Measurements from ENCODE around the gene HPX.

The HPX gene

DNA sequence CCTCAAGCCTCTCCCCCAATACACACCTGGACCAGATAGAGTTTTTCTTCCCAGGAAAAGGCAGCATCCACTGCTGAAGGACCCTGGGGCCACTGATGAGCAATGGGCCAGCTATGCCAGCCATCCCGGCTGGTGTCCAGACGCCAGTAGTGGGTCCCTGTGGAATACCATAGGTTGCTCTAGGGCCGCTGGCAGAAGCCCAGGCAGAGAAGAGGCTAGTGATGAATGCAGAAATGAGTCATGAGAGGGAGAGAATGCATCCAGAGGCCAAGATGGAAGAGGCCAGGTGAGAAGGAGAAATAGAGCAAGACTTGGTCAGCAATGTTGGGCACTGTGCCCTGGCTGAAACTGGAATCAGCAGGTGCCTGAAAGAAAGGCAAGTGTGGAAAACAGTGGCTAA, 8.9 kb downstream of the HPX start:
- TF ChIP-seq, protein P1, sequence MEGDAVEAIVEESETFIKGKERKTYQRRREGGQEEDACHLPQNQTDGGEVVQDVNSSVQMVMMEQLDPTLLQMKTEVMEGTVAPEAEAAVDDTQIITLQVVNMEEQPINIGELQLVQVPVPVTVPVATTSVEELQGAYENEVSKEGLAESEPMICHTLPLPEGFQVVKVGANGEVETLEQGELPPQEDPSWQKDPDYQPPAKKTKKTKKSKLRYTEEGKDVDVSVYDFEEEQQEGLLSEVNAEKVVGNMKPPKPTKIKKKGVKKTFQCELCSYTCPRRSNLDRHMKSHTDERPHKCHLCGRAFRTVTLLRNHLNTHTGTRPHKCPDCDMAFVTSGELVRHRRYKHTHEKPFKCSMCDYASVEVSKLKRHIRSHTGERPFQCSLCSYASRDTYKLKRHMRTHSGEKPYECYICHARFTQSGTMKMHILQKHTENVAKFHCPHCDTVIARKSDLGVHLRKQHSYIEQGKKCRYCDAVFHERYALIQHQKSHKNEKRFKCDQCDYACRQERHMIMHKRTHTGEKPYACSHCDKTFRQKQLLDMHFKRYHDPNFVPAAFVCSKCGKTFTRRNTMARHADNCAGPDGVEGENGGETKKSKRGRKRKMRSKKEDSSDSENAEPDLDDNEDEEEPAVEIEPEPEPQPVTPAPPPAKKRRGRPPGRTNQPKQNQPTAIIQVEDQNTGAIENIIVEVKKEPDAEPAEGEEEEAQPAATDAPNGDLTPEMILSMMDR (IDR thresholded peaks at IDR 0.05) = no peak
- TF ChIP-seq ZFX (IDR thresholded peaks at IDR 0.05; ENCODE audit: borderline replicate concordance) = no peak
- H3K27ac ChIP-seq = no peak overlapping the region

DNA sequence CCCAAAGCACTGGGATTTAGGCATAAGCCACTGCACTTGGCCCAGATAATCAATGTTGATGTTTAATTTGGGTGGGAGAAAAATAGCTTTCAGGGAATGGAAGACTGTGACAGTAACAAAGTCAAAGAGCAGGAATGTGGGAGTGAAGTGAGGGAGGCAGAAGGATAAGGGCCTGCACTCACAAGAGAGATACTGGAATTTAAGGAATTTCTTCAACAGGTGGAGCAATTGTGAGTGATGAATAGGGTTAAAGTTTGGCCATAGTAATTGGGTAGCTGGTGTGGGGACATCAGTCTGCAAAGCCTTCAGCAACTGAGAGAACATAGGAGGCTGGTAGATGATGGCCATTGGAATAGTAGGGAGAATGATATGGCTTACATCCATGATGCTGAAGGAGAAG, 13.3 kb downstream of the HPX start:
- TF ChIP-seq ZFX (IDR thresholded peaks at IDR 0.05; ENCODE audit: borderline replicate concordance) = no peak
- TF ChIP-seq, protein P1 (IDR thresholded peaks at IDR 0.05) = no peak
- no peak overlapping the region for H3K27ac ChIP-seq

DNA sequence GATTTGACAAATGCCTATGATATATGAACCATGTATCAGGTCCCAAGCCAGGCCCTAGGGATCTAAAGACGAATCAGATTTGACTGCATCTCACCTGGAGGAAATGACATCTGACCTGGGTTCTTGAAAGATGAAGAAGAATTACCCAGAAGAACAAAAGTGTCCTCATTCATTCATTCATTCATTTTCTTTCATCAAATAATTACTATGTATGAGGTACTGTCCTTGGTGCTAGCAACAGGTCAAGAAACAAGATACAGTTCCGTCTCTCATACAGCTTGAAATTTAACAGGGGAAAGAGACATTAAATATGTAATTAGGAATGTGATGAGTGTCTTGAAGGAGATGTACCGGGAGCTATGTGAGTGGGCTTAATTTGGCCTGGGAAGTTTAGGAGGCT, 20.1 kb downstream of the HPX start:
- no peak for TF ChIP-seq ZFX (IDR thresholded peaks at IDR 0.05; ENCODE audit: borderline replicate concordance)
- TF ChIP-seq, protein P1 (IDR thresholded peaks at IDR 0.05) = no peak
- H3K27ac ChIP-seq = no peak overlapping the region

DNA sequence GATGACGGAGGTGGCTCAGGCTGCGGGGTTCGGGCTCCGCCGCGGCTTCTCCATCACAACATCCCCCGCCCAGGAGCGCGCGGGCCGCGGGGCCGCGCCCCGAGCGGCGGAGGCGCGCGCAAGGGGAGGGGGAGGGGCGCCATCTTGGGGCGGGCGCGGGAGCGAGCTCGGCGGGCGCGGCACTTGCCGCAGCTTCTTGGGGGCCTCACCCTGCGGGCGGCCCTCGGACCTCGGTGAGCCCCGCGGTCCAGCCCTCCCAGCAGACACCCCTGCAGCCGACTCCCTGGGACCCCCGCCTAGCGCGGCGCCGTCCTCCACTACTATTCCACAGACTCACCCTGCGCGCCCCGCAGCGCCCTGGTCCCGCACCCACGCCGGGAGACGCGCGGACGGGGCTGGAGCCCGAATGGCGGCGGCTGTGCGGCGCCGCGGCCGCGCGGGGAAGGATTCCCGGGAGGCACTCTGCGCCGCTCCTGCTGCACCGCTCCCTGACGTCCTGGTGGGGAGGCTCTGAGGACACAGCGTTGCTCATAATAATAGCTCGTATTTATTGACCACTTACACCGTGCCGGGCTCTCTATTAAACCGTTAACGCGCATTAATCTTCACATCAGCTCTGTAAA, 21.7 kb downstream of the HPX start, which contains the start of gene APBB1:
APBB1 (minus strand) TSS at position 86 of the 623 bp plus-strand sequence. CDS start 7,747 bp downstream, outside the sequence.
- peak within 1 kb of the TSS; percentile 48 for H3K27ac ChIP-seq
- TF ChIP-seq ZFX (IDR thresholded peaks at IDR 0.05; ENCODE audit: borderline replicate concordance) = no peak
- TF ChIP-seq, protein P1 (IDR thresholded peaks at IDR 0.05) = peak; percentile 24

DNA sequence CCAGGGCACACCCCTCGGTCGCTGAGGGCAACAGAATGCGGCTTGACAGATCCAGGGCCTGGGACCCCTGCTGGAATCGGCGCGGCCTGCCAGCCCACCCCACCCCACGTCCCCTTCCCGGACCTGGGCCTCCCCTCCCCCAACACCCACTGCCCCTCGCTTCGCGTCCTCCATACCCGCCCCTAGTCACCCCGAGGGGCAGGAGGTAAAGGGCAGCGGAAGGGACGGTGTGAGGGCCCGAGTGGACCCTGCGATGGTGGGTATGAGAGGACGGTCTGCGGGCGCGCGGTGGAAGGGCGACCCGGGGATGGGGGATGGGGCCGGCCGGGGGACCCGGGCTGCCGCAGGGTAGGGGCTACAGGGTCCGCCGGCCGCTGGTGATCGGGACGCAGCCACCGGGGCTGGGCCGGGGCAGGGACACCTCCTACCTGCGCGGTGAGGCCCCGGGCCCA, 22.2 kb downstream of the HPX start:
- H3K27ac ChIP-seq = no peak overlapping the region
- TF ChIP-seq, protein P1 (IDR thresholded peaks at IDR 0.05) = no peak
- no peak for TF ChIP-seq ZFX (IDR thresholded peaks at IDR 0.05; ENCODE audit: borderline replicate concordance)

DNA sequence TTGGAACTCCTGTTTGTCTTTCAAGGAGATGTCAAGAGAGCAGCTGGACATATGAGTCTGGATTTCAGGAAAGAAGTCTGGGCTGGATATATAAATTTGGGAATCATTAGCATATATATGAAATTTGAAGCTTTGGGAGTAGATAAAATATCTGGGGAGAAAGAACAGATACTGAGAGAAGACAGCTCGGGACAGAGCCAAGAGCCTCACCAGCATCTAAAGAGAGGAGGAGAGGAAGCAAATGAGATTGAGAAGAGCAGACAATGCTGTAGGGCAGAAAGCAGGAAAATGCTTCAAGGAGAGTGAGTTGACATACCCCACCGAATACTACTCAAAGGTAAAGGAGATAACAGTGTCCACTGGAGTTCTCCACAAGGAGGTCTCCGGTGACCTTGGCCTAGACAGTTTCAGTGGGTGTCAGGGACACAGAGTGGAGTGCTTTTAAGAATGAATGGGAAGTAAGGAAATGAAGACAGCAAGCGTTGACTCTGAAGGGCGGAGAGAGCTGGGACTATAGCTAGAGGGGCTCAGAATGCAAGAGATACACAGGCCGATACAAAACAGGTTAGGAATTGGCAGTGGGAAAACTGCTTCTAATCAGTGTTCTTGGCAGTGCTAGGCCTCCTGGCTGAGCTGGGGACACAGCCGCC, 22.8 kb downstream of the HPX start:
- no peak for TF ChIP-seq ZFX (IDR thresholded peaks at IDR 0.05; ENCODE audit: borderline replicate concordance)
- TF ChIP-seq, protein P1 (IDR thresholded peaks at IDR 0.05) = no peak
- H3K27ac ChIP-seq = no peak overlapping the region

DNA sequence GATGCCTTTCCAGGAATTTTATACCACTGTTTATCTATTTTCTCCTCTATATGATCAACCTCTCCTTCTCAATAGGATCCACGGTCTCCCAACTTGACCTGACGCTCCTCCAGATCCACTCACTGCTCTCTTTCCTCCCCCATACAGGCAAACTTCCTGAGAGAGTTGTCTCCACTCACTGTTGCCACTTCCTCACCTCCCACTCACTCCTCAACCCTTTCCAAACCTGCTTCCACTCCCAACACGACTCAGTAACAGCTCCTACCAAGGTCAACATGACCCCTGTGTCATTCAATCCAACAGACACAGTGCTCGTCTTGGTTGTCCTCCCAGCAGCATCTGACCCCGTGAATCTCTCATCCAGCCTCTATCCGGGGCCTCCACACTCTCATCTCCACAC, 25.0 kb downstream of the HPX start:
- TF ChIP-seq ZFX (IDR thresholded peaks at IDR 0.05; ENCODE audit: borderline replicate concordance) = no peak
- TF ChIP-seq, protein P1 (IDR thresholded peaks at IDR 0.05) = no peak
- H3K27ac ChIP-seq = no peak overlapping the region
